Panc1 (cell line): ENCODE data around the gene ADCK2. TPM values are rescaled to one million over a fixed set of nuclear protein-coding genes. Genes with fewer than 3 reads are reported as not detected.

Experiments used
- ATAC-seq: fragments of 200-7000 bp; cut with Tn5 transposase; 2 replicates; pipeline ENCODE4 v1.9.1; 2020; ENCODE audit warnings: mild to moderate bottlenecking, moderate library complexity
- BruUV-seq: library from RNA; stranded (reverse); fragments of 400-500 nt; replicated peaks from 2 replicates; lab custom pipeline; 2021; lab: Mats Ljungman, UMichigan
- CTCF ChIA-PET: fragments of 300-600 bp; sonication (Branson Sonifier 250); formaldehyde crosslinking; loops from one replicate; lab custom pipeline; 2022; ENCODE audit warnings: antibody characterized with exemption; lab: Charles Lee
- POLR2A ChIA-PET: fragments of 300-600 bp; sonication (Branson Sonifier 250); formaldehyde crosslinking; loops from one replicate; lab custom pipeline; 2022; ENCODE audit warnings: antibody characterized with exemption; lab: Charles Lee
- DNase-seq: peaks from one replicate; pipeline ENCODE4 v3.0.0-alpha.2; 2010; ENCODE audit warnings: low read depth, low spot score
- H3K27ac ChIP-seq: 2 replicates; pipeline ENCODE4 v1.5.1; 2011; ENCODE audit warnings: mild to moderate bottlenecking, low read length, inconsistent platforms
- H3K27me3 ChIP-seq: fragments of 200-500 bp; sonication (Bioruptor generic); 2 replicates; pipeline ENCODE4 v1.6.0; 2014; ENCODE audit warnings: low read length, inconsistent platforms; ENCODE audit not compliant: control insufficient read depth, insufficient read depth
- H3K36me3 ChIP-seq: fragments of 200-500 bp; sonication (Bioruptor generic); 2 replicates; pipeline ENCODE4 v1.5.1; 2014; ENCODE audit warnings: inconsistent platforms, mild to moderate bottlenecking, low read length, moderate library complexity; ENCODE audit not compliant: control insufficient read depth, insufficient read depth
- H3K4me1 ChIP-seq: 2 replicates; pipeline ENCODE4 v1.5.1; 2011; ENCODE audit warnings: inconsistent platforms, mild to moderate bottlenecking, low read length, moderate library complexity; ENCODE audit not compliant: control insufficient read depth, insufficient read depth
- H3K4me3 ChIP-seq, 2 experiments: 2 replicates each; pipeline ENCODE4 v1.5.1; 2011 to 2012; ENCODE audit warnings: low read depth in 2 of 2, low read length in 2 of 2, mild to moderate bottlenecking in 2 of 2, inconsistent platforms in 1 of 2, moderate library complexity in 1 of 2
- H3K9me3 ChIP-seq: fragments of 200-500 bp; sonication (Bioruptor generic); 2 replicates; pipeline ENCODE4 v1.5.1; 2014; ENCODE audit warnings: low read depth, mild to moderate bottlenecking, inconsistent platforms, low read length, moderate library complexity; ENCODE audit not compliant: control insufficient read depth, insufficient read depth
- CTCF ChIP-seq: fragments of 450-650 bp; IDR thresholded peaks from 2 replicates; pipeline ENCODE4 v1.5.1; 2017; ENCODE audit warnings: mild to moderate bottlenecking
- POLR2AphosphoS5 ChIP-seq: IDR thresholded peaks from 2 replicates; pipeline ENCODE4 v1.6.1; 2012; ENCODE audit warnings: mild to moderate bottlenecking, low read depth, low read length, moderate library complexity
- REST ChIP-seq, 2 experiments: IDR thresholded peaks; 2 replicates each; pipeline ENCODE4 v1.6.1; 2011 to 2012; ENCODE audit warnings: low read depth in 2 of 2, control low read depth in 1 of 2, low read length in 1 of 2, mild to moderate bottlenecking in 1 of 2, moderate library complexity in 1 of 2; ENCODE audit not compliant: insufficient read depth in 1 of 2
- SIN3A ChIP-seq: IDR thresholded peaks from 2 replicates; pipeline ENCODE4 v1.6.1; 2012; ENCODE audit warnings: low read depth, mild to moderate bottlenecking, low read length, moderate library complexity, borderline replicate concordance; ENCODE audit not compliant: insufficient read depth
- TCF7L2 ChIP-seq: IDR thresholded peaks from 2 replicates; pipeline ENCODE4 v1.6.1; 2011; ENCODE audit warnings: mild to moderate bottlenecking, low read depth, low read length, inconsistent platforms
- in situ Hi-C: cut with HindIII; loops from 2 replicates; pipeline ENCODE4 v1.10.0; 2016; ENCODE audit warnings: low sequenced_read_pairs, low pct_unique_long_range_greater_than_20kb
- intact Hi-C: fragments of 100-400 bp; cut with micrococcal nuclease; formaldehyde crosslinking; loops from one replicate; pipeline ENCODE4 v1.10.0; 2022; ENCODE audit not compliant: unreplicated experiment
- total RNA-seq: library from RNA; stranded (reverse); gene quantifications from one replicate; pipeline ENCODE4 v1.2.1, GENCODE V29; 2021; ENCODE audit not compliant: unreplicated experiment

The ADCK2 gene
- total RNA-seq, 1 experiment from 2014 or later, result 21.6 TPM

GRCh38 chr7:140723006-140723405, 50.3 kb downstream of the ADCK2 start:
- DNase-seq (no peak), ATAC-seq (no peak)
- BruUV-seq, result no TSS peak
- TF ChIP-seq POLR2AphosphoS5 (no peak), REST (IDR thresholded peaks at IDR 0.05; ENCODE audit: insufficient read depth in 1 of 2, low read depth in 2 of 2, low read length in 1 of 2) (no peak), TCF7L2 (no peak), CTCF (no peak), SIN3A (no peak)
- no peaks in the 10 kb centered on the region for H3K9me3 ChIP-seq
- intact Hi-C loops (no loop called here), in situ Hi-C loops (no loop called here)
- H3K27ac ChIP-seq, result no peak overlapping the region
- CTCF ChIA-PET, result no interaction called here
- H3K27me3 ChIP-seq, result no peaks in the 10 kb centered on the region
- POLR2A ChIA-PET, result interaction anchor here (0.5 kb wide), 1 partner anchor 190 kb away, joined by 14 read pairs; no protein-coding TSS in a partner anchor
- H3K4me1 ChIP-seq, result no peaks in the 10 kb centered on the region
- H3K36me3 ChIP-seq, result peaks cover 2% of the 10 kb centered on the region
- no peak overlapping the region for H3K4me3 ChIP-seq

- ChIA-PET CTCF (no interaction called here), POLR2A (interaction anchor here (0.5 to 0.6 kb wide), 2 partner anchors 189 to 1714 kb away, joined by 4 to 14 read pairs; no protein-coding TSS in a partner anchor)
- BruUV-seq, result no TSS peak
- Histone ChIP-seq H3K27ac (no peak overlapping the region), H3K36me3 (peaks cover 2% of the 10 kb centered on the region), H3K4me1 (no peaks in the 10 kb centered on the region), H3K4me3 (no peak overlapping the region), H3K27me3 (no peaks in the 10 kb centered on the region), H3K9me3 (no peaks in the 10 kb centered on the region)
- in situ Hi-C loops, result no loop called here
- intact Hi-C loops, result no loop called here
- DNase-seq (no peak), ATAC-seq (no peak)
- TF ChIP-seq TCF7L2, result no peak
- no peak for TF ChIP-seq REST (IDR thresholded peaks at IDR 0.05; ENCODE audit: insufficient read depth in 1 of 2, low read depth in 2 of 2, low read length in 1 of 2)
- TF ChIP-seq SIN3A, result no peak
- no peak for TF ChIP-seq CTCF
- TF ChIP-seq POLR2AphosphoS5, result no peak
Measured at GRCh38 chr7:140723574-140723973, 50.8 kb downstream of the ADCK2 start.
